Kidney epithelial cell (primary cell): ENCODE measurements around the gene SCARF2. TPM values are rescaled to one million over a fixed set of nuclear protein-coding genes. Genes with fewer than 3 reads are reported as not detected.
"Not testable (repeated sequence)": the region's sequence is repeated elsewhere in the genome, so short reads cannot be mapped to it uniquely, and the experiment has no call there.

Experiments used
- DNase-seq: peaks from one replicate; pipeline ENCODE4 v3.0.0-alpha.2; 2010; ENCODE audit warnings: low read depth
- H3K27me3 ChIP-seq: 2 replicates; pipeline ENCODE4 v1.6.0; 2011; ENCODE audit warnings: low read length; ENCODE audit not compliant: control insufficient read depth, insufficient read depth
- H3K36me3 ChIP-seq: 2 replicates; pipeline ENCODE4 v1.5.1; 2011; ENCODE audit warnings: low read length; ENCODE audit not compliant: control insufficient read depth, insufficient read depth
- H3K4me3 ChIP-seq: 2 replicates; pipeline ENCODE4 v1.5.1; 2011; ENCODE audit warnings: low read depth, mild to moderate bottlenecking, control low read depth, low read length
- CTCF ChIP-seq: IDR thresholded peaks from 2 replicates; pipeline ENCODE4 v1.5.1; 2011; ENCODE audit warnings: mild to moderate bottlenecking, moderate library complexity, low read length, control low read depth, inconsistent platforms; ENCODE audit not compliant: insufficient read depth, poor library complexity, severe bottlenecking
- total RNA-seq: library from RNA; depleted of rRNA; stranded (reverse); fragments of >200 nt; gene quantifications from 2 replicates; pipeline ENCODE4 v1.2.3, GENCODE V29; 2015

Gene SCARF2
- 33.6 and 39.9 TPM in 2 replicates for total RNA-seq

GRCh38 chr22:20437613-20438426 is at the start of gene SCARF2:
SCARF2 (minus strand) TSS chr22:20437825; CDS start chr22:20437754, 71 bp downstream.
- TF ChIP-seq CTCF, result no peak
- peak within 1 kb of the TSS; percentile 65 for H3K4me3 ChIP-seq
- peaks cover 7% of the 10 kb centered on the region for H3K27me3 ChIP-seq
- H3K36me3 ChIP-seq, result no peaks in the 10 kb centered on the region
- no peak for DNase-seq

- no peak for DNase-seq
- Histone ChIP-seq H3K27me3 (no peaks in the 10 kb centered on the region), H3K4me3 (no peak overlapping the region), H3K36me3 (no peaks in the 10 kb centered on the region)
- no peak for TF ChIP-seq CTCF
Measured at GRCh38 chr22:20486229-20486628, 48.6 kb upstream of the SCARF2 start.

GRCh38 chr22:20484948-20485683 is 47.5 kb upstream of the SCARF2 start:
- Histone ChIP-seq H3K36me3 (no peaks in the 10 kb centered on the region), H3K27me3 (no peaks in the 10 kb centered on the region), H3K4me3 (no peak overlapping the region)
- DNase-seq, result no peak
- TF ChIP-seq CTCF, result no peak

- TF ChIP-seq CTCF, result no peak
- no peak for DNase-seq
- Histone ChIP-seq H3K4me3 (no peak overlapping the region), H3K36me3 (no peaks in the 10 kb centered on the region), H3K27me3 (no peaks in the 10 kb centered on the region)
Measured at GRCh38 chr22:20483771-20484170, 46.1 kb upstream of the SCARF2 start.

GRCh38 chr22:20483143-20483506 is 45.5 kb upstream of the SCARF2 start:
- H3K27me3 ChIP-seq, H3K4me3 ChIP-seq, DNase-seq, H3K36me3 ChIP-seq: not testable (repeated sequence)

- no peak for DNase-seq
- Histone ChIP-seq H3K36me3 (no peaks in the 10 kb centered on the region), H3K4me3 (no peak overlapping the region), H3K27me3 (no peaks in the 10 kb centered on the region)
- TF ChIP-seq CTCF, result no peak
Measured at GRCh38 chr22:20479612-20480196, 42.1 kb upstream of the SCARF2 start.

GRCh38 chr22:20478059-20478458 is 40.4 kb upstream of the SCARF2 start:
- not testable (repeated sequence) for DNase-seq, H3K27me3 ChIP-seq, H3K36me3 ChIP-seq, H3K4me3 ChIP-seq

- H3K27me3 ChIP-seq, H3K36me3 ChIP-seq, H3K4me3 ChIP-seq, DNase-seq: not testable (repeated sequence)
Measured at GRCh38 chr22:20475569-20475968, 37.9 kb upstream of the SCARF2 start.
